GM21515 (cell line): ENCODE results near the gene CTAGE8.
"Not testable (repeated sequence)": the region's sequence is repeated elsewhere in the genome, so short reads cannot be mapped to it uniquely, and the experiment has no call there.

ENCODE experiments used
- ATAC-seq: cut with Tn5 transposase; IDR thresholded peaks from one replicate; pipeline ENCODE4 v1.9.1; 2021; ENCODE audit not compliant: unreplicated experiment

The CTAGE8 gene

GRCh38 chr7:144269188-144269587 lies at the start of gene CTAGE8:
Gene CTAGE8, minus strand, starts transcription at chr7:144269288. Its CDS starts 38 bp downstream, at chr7:144269250.
- not testable (repeated sequence) for ATAC-seq

GRCh38 chr7:144317537-144317936 lies 48.4 kb upstream of the CTAGE8 start:
- ATAC-seq = not testable (repeated sequence)

GRCh38 chr7:144311872-144312469 lies 42.9 kb upstream of the CTAGE8 start, which contains the start of gene OR2A1:
Gene OR2A1, plus strand, starts transcription at chr7:144312419. Its CDS starts 5,706 bp downstream, at chr7:144318125.
- ATAC-seq = not testable (repeated sequence)

- ATAC-seq = not testable (repeated sequence)
These were observed 42.1 kb upstream of the CTAGE8 start for GRCh38 chr7:144311218-144311617.

GRCh38 chr7:144309702-144310101 lies 40.6 kb upstream of the CTAGE8 start:
- ATAC-seq = not testable (repeated sequence)

- ATAC-seq = not testable (repeated sequence)
These were observed 36.1 kb upstream of the CTAGE8 start for GRCh38 chr7:144305156-144305555.

- not testable (repeated sequence) for ATAC-seq
These were observed 34.5 kb upstream of the CTAGE8 start for GRCh38 chr7:144303607-144304006.

- not testable (repeated sequence) for ATAC-seq
These were observed 33.7 kb upstream of the CTAGE8 start for GRCh38 chr7:144302578-144303303.

- peak; percentile 69 for ATAC-seq
These were observed 24.9 kb upstream of the CTAGE8 start for GRCh38 chr7:144293794-144294499.

GRCh38 chr7:144292384-144293161 lies 23.5 kb upstream of the CTAGE8 start:
- ATAC-seq = not testable (repeated sequence)

GRCh38 chr7:144291607-144292006 lies 22.5 kb upstream of the CTAGE8 start:
- ATAC-seq = not testable (repeated sequence)

GRCh38 chr7:144287171-144287784 lies 18.2 kb upstream of the CTAGE8 start:
- not testable (repeated sequence) for ATAC-seq

- not testable (repeated sequence) for ATAC-seq
These were observed 14.6 kb upstream of the CTAGE8 start for GRCh38 chr7:144283716-144284115.

GRCh38 chr7:144282490-144282889 lies 13.4 kb upstream of the CTAGE8 start:
- ATAC-seq = not testable (repeated sequence)

- not testable (repeated sequence) for ATAC-seq
These were observed 12.9 kb upstream of the CTAGE8 start for GRCh38 chr7:144281981-144282380.

GRCh38 chr7:144280010-144280409 lies 10.9 kb upstream of the CTAGE8 start:
- not testable (repeated sequence) for ATAC-seq

- ATAC-seq = not testable (repeated sequence)
These were observed 6.2 kb upstream of the CTAGE8 start for GRCh38 chr7:144275281-144275680.

- ATAC-seq = not testable (repeated sequence)
These were observed 4.4 kb downstream of the CTAGE8 start, which contains the start of gene OR2A7 for GRCh38 chr7:144264692-144265091. Gene OR2A7, minus strand, starts transcription at chr7:144264792. Its CDS starts 5,164 bp downstream, at chr7:144259628.

GRCh38 chr7:144262128-144262527 lies 7.0 kb downstream of the CTAGE8 start:
- not testable (repeated sequence) for ATAC-seq

GRCh38 chr7:144259067-144259466 lies 10.0 kb downstream of the CTAGE8 start:
- ATAC-seq = not testable (repeated sequence)
